Gastroesophageal sphincter (tissue), 4 donors: ENCODE data around the gene MBOAT2. TPM values are rescaled to one million over a fixed set of nuclear protein-coding genes. Genes with fewer than 3 reads are reported as not detected.

Experiments
- ATAC-seq: fragments of 150-250 bp; one replicate; pipeline ENCODE4 v1.9.1; 2016; ENCODE audit warnings: mild to moderate bottlenecking, moderate library complexity
- H3K27ac ChIP-seq, 4 donors: fragments of 200-600 bp; sonication (generic) in 3 of 4; 1 replicate in 3 of 4; 2 replicates in 1 of 4; pipeline ENCODE4 v1.5.1; 2016 to 2019
- H3K27me3 ChIP-seq: fragments of 200-600 bp; sonication (generic); one replicate; pipeline ENCODE4 v1.5.1; 2019
- H3K36me3 ChIP-seq, 2 donors: fragments of 200-600 bp; sonication (generic); one replicate each; pipeline ENCODE4 v1.5.1; 2019; ENCODE audit warnings: control low read depth in 1 of 2
- H3K4me1 ChIP-seq, 3 donors: fragments of 200-600 bp; sonication (generic); 1 replicate in 2 of 3; 2 replicates in 1 of 3; pipeline ENCODE4 v1.5.1; 2016 to 2019; ENCODE audit warnings: control low read depth in 2 of 3
- H3K4me3 ChIP-seq, 2 donors: fragments of 200-600 bp; sonication (generic); one replicate each; pipeline ENCODE4 v1.5.1; 2019; ENCODE audit warnings: mild to moderate bottlenecking in 1 of 2, moderate library complexity in 1 of 2
- H3K9me3 ChIP-seq, 3 donors: fragments of 200-600 bp; sonication (generic); one replicate each; pipeline ENCODE4 v1.5.1; 2017 to 2019; ENCODE audit warnings: control low read depth in 2 of 3
- CTCF ChIP-seq, 4 experiments: fragments of 200-600 bp in 2 of 4; fragments of 450-650 bp in 2 of 4; sonication (generic) in 1 of 4; IDR thresholded peaks; one replicate each; pipeline ENCODE4 v1.5.1; 2017 to 2019; ENCODE audit warnings: antibody characterized with exemption in 4 of 4, mild to moderate bottlenecking in 2 of 4, moderate library complexity in 2 of 4
- EP300 ChIP-seq: sonication (generic); formaldehyde crosslinking; IDR thresholded peaks from one replicate; pipeline ENCODE4 v1.6.1; 2017; ENCODE audit warnings: antibody characterized with exemption, mild to moderate bottlenecking
- POLR2A ChIP-seq, 2 donors: fragments of 450-650 bp; IDR thresholded peaks; one replicate each; pipeline ENCODE4 v1.6.1; 2017; ENCODE audit warnings: antibody characterized with exemption in 2 of 2, mild to moderate bottlenecking in 2 of 2, moderate library complexity in 1 of 2
- POLR2AphosphoS5 ChIP-seq: sonication (generic); formaldehyde crosslinking; IDR thresholded peaks from one replicate; pipeline ENCODE4 v1.6.1; 2017; ENCODE audit warnings: antibody characterized with exemption
- WGBS, 2 donors: methylation state at CpG; one replicate each; pipeline ENCODE4 v1.1.5; 2018; ENCODE audit warnings: low coverage in 1 of 2; 5-methylcytosine and 5-hydroxymethylcytosine counted together
- total RNA-seq, 4 donors: library from RNA; depleted of rRNA; stranded (reverse); fragments of >200 nt; gene quantifications; one replicate each; pipeline ENCODE4 v1.1.0, GENCODE V29; 2016

The MBOAT2 gene
- total RNA-seq, 4 donors from 2014 or later, result 21.0 to 27.0 (median 23.5) TPM

DNA sequence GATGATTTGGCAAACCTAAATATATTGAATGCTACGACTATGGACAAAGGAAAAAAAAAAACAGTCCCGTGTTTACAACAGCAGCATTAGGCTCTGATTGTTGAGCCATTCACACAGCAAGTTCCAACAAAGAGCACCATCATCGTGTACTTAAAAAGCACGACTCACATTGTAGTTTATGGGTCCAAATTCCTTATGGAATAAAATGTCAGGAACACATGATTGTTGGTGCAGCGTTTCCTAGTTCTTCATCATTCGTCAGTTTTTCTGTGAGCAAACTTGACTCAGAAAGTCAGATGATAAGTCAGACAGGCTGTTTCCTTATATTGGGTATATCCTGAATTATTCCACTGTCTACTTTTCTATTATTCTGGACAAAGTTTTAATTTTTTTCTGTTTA, 156.1 kb downstream of the MBOAT2 start:
- Histone ChIP-seq H3K9me3 (no peaks in the 10 kb centered on the region), H3K36me3 (no peaks in the 10 kb centered on the region), H3K4me1 (no peaks in the 10 kb centered on the region), H3K27ac (no peak overlapping the region), H3K27me3 (no peaks in the 10 kb centered on the region), H3K4me3 (no peak overlapping the region)
- 70 to 74% methylated on average over 4 to 6 of the region's 6 CpGs for WGBS, 2 donors
- TF ChIP-seq POLR2AphosphoS5, result no peak
- no peak for TF ChIP-seq CTCF (IDR thresholded peaks at IDR 0.05)
- no peak for TF ChIP-seq EP300
- no peak for TF ChIP-seq POLR2A (IDR thresholded peaks at IDR 0.05)
- no peak for ATAC-seq

GRCh38 chr2:8841932-8842331, 161.6 kb downstream of the MBOAT2 start:
- no peaks in the 10 kb centered on the region for H3K27me3 ChIP-seq
- H3K36me3 ChIP-seq, result no peaks in the 10 kb centered on the region
- H3K27ac ChIP-seq, result no peak overlapping the region
- H3K4me3 ChIP-seq, result no peak overlapping the region
- ATAC-seq, result no peak
- 92% methylated on average over 4 of the region's 4 CpGs; no CpG with 5 or more reads in 1 of the 2 donors for WGBS, 2 donors
- H3K4me1 ChIP-seq, result peaks cover 0 to 8% (median 0%) of the 10 kb centered on the region in 3 donors
- TF ChIP-seq EP300 (no peak), CTCF (IDR thresholded peaks at IDR 0.05) (no peak), POLR2A (IDR thresholded peaks at IDR 0.05) (no peak), POLR2AphosphoS5 (no peak)
- H3K9me3 ChIP-seq, result no peaks in the 10 kb centered on the region

GRCh38 chr2:8840475-8841091, 162.9 kb downstream of the MBOAT2 start:
- Histone ChIP-seq H3K27ac (no peak overlapping the region), H3K27me3 (no peaks in the 10 kb centered on the region), H3K4me3 (no peak overlapping the region), H3K4me1 (peaks cover 0 to 20% (median 0%) of the 10 kb centered on the region in 3 donors), H3K36me3 (no peaks in the 10 kb centered on the region), H3K9me3 (no peaks in the 10 kb centered on the region)
- no peak for ATAC-seq
- TF ChIP-seq CTCF (IDR thresholded peaks at IDR 0.05), result no peak
- no peak for TF ChIP-seq EP300
- TF ChIP-seq POLR2A (IDR thresholded peaks at IDR 0.05), result no peak
- no peak for TF ChIP-seq POLR2AphosphoS5
- WGBS, 2 donors, result 70 to 96% methylated on average over 5 to 11 of the region's 12 CpGs

DNA sequence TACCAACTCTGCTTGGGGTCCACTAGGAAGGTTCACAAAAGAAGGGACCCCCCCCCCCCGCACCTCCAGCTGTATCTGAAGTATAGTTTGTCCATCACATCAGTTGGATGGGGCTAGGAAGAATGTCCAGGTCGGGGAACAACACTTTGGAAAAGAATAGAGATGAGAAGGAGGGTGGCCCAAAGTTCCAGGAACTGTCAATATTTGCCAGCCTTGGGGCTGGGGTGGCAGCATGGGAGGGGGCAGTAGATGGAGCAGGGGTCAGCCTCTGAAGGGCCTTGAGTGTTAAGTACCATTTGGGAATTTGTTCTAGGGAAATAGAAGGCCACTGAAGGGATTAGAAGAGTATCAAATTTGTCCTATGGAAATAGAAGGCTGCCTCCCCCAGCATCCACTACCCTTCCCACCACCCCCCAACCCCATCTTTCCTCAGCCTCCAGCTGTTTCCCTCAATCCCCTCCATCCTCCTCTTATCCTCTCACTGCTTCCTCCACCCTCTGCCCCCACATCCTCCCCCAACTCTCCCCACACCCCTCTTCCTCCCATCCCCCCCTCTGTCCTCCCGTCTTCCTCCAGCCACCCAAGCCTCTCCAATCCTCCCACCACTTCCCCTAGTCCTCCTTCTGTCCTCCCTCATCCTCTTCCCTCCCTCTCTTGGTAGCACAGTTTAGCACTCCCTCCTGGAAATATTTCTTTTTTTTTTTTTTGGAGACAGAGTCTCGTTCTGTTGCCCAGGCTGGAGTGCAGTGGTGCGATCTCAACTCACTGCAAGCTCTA, 164.1 kb downstream of the MBOAT2 start:
- Histone ChIP-seq H3K36me3 (no peaks in the 10 kb centered on the region), H3K4me1 (peaks cover 0 to 32% (median 4%) of the 10 kb centered on the region in 3 donors), H3K27ac (no peak overlapping the region), H3K27me3 (no peaks in the 10 kb centered on the region), H3K9me3 (no peaks in the 10 kb centered on the region), H3K4me3 (no peak overlapping the region)
- TF ChIP-seq CTCF (IDR thresholded peaks at IDR 0.05), result no peak
- TF ChIP-seq EP300, result no peak
- no peak for TF ChIP-seq POLR2AphosphoS5
- ATAC-seq, result no peak
- WGBS, 2 donors, result 58 to 100% methylated on average over 1 to 4 of the region's 5 CpGs

- H3K4me1 ChIP-seq, result peaks cover 0 to 46% (median 4%) of the 10 kb centered on the region in 3 donors
- H3K9me3 ChIP-seq, result no peaks in the 10 kb centered on the region
- peak; percentile 53 for ATAC-seq
- H3K27ac ChIP-seq, result peak overlapping the region in 3 of 4 donors; percentile 85 to 88 (median 88)
- WGBS, 2 donors, result 27 to 52% methylated on average over 5 to 8 of the region's 11 CpGs
- H3K36me3 ChIP-seq, result no peaks in the 10 kb centered on the region
- peak overlapping the region; percentile 50 to 86 for H3K4me3 ChIP-seq
- no peak for TF ChIP-seq POLR2AphosphoS5
- no peak for TF ChIP-seq CTCF (IDR thresholded peaks at IDR 0.05)
- TF ChIP-seq EP300, result no peak
- no peak for TF ChIP-seq POLR2A (IDR thresholded peaks at IDR 0.05)
- no peaks in the 10 kb centered on the region for H3K27me3 ChIP-seq
Observed at GRCh38 chr2:8837795-8838140, 165.7 kb downstream of the MBOAT2 start.
